Gastrocnemius medialis (tissue), 4 donors: Measurements from ENCODE around the gene SYT17. TPM values are rescaled to one million over a fixed set of nuclear protein-coding genes. Genes with fewer than 3 reads are reported as not detected.

Experiments
- ATAC-seq, 2 donors: fragments of 150-250 bp; one replicate each; pipeline ENCODE4 v1.9.1; 2016
- DNase-seq, 2 donors: peaks; one replicate each; pipeline ENCODE4 v3.0.0-alpha.2; 2019
- H3K27ac ChIP-seq, 4 donors: fragments of 200-600 bp; sonication (generic); 1 replicate in 1 of 4; 2 replicates in 3 of 4; pipeline ENCODE4 v1.5.1; 2016 to 2018; ENCODE audit warnings: mild to moderate bottlenecking in 2 of 4, moderate library complexity in 1 of 4
- H3K27me3 ChIP-seq, 3 donors: fragments of 200-600 bp; sonication (generic) in 2 of 3; 1 replicate in 1 of 3; 2 replicates in 2 of 3; pipeline versions ENCODE4 v1.5.1 to v1.6.0; 2016 to 2019; ENCODE audit warnings: mild to moderate bottlenecking in 1 of 3, moderate library complexity in 1 of 3
- H3K36me3 ChIP-seq, 2 donors: fragments of 200-600 bp; sonication (generic) in 1 of 2; one replicate each; pipeline ENCODE4 v1.5.1; 2017 to 2018
- H3K4me1 ChIP-seq, 2 donors: fragments of 200-600 bp; sonication (generic) in 1 of 2; one replicate each; pipeline ENCODE4 v1.5.1; 2016 to 2017; ENCODE audit warnings: mild to moderate bottlenecking in 2 of 2
- H3K4me3 ChIP-seq, 4 donors: fragments of 200-600 bp; sonication (generic) in 3 of 4; 1 replicate in 1 of 4; 2 replicates in 3 of 4; pipeline ENCODE4 v1.5.1; 2016 to 2019; ENCODE audit warnings: mild to moderate bottlenecking in 2 of 4
- H3K9me3 ChIP-seq, 3 donors: fragments of 200-600 bp; sonication (generic) in 2 of 3; 1 replicate in 1 of 3; 2 replicates in 2 of 3; pipeline ENCODE4 v1.5.1; 2016 to 2019
- POLR2A ChIP-seq, 2 donors: fragments of 450-650 bp; IDR thresholded peaks; one replicate each; pipeline ENCODE4 v1.6.1; 2017; ENCODE audit warnings: antibody characterized with exemption in 2 of 2, mild to moderate bottlenecking in 2 of 2, moderate library complexity in 2 of 2
- in situ Hi-C, 4 donors: fragments of 200-750 bp; cut with MboI; loops; one replicate each; pipeline versions ENCODE4 v1.15.0 to v1.8.0; 2017; ENCODE audit warnings: low sequenced_read_pairs in 4 of 4
- intact Hi-C: fragments of 100-400 bp; cut with DNase I; formaldehyde crosslinking; loops from one replicate; pipeline ENCODE4 v1.15.1; 2023; ENCODE audit warnings: low total_unique reads
- total RNA-seq, 4 donors: library from RNA; depleted of rRNA; stranded (reverse); fragments of >200 nt; gene quantifications; one replicate each; pipeline versions ENCODE4 v1.1.0 to v1.2.3, GENCODE V29; 2016
- TF ChIP-seq, protein P1 (sequence below), 5 experiments: fragments of 450-650 bp in 3 of 5; fragments of 200-600 bp in 2 of 5; sonication (generic) in 2 of 5; IDR thresholded peaks in 4 of 5; conservative IDR thresholded peaks in 1 of 5; 1 replicate in 4 of 5; 2 replicates in 1 of 5; pipeline ENCODE4 v1.5.1; 2016 to 2019; ENCODE audit warnings: antibody characterized with exemption in 5 of 5, mild to moderate bottlenecking in 3 of 5, moderate library complexity in 3 of 5

SYT17 gene
- total RNA-seq, 4 donors from 2014 or later = 0.10 to 0.87 (median 0.18) TPM

DNA sequence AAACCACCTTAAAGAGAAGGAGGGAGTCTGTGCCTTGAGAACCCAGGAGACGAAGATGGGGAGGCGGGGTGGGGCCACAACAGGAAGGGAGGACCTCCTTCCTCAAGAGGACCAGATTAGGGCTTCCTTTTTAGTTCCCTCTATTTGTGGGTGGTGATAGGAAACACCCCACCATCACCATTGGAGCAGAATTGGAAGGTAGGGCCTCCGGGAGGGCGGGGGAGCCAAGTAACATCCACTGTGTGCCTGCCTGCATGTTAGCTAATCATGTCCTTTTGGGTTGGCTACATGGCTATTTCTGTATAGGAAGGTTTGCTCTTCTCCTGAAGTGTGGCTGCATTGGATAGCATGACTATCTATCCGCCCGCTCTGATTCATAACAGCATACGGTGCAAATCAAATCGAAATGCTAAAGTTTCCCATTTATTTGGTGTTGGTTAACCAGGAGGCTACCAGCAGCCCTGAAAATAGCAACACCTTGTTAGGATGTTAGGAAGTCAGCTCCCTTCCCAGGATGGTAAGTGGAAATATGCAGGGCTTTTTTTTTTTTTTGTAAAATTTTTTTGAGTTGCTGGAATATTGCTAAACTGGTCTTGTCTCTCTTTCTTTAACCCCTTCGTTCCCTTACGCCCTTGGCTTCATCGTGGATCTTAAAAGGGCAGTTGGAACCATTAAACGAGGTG lies 4.2 kb downstream of the SYT17 start:
- in situ Hi-C loops = loop anchor here in 3 of 4 donors (10.0 kb wide), 2 partner anchors 87 to 203 kb away; no protein-coding TSS in a partner anchor
- TF ChIP-seq, protein P1, sequence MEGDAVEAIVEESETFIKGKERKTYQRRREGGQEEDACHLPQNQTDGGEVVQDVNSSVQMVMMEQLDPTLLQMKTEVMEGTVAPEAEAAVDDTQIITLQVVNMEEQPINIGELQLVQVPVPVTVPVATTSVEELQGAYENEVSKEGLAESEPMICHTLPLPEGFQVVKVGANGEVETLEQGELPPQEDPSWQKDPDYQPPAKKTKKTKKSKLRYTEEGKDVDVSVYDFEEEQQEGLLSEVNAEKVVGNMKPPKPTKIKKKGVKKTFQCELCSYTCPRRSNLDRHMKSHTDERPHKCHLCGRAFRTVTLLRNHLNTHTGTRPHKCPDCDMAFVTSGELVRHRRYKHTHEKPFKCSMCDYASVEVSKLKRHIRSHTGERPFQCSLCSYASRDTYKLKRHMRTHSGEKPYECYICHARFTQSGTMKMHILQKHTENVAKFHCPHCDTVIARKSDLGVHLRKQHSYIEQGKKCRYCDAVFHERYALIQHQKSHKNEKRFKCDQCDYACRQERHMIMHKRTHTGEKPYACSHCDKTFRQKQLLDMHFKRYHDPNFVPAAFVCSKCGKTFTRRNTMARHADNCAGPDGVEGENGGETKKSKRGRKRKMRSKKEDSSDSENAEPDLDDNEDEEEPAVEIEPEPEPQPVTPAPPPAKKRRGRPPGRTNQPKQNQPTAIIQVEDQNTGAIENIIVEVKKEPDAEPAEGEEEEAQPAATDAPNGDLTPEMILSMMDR (IDR thresholded peaks at IDR 0.05 in 4 of 5, conservative IDR thresholded peaks at IDR 0.05 in 1 of 5) = no peak
- TF ChIP-seq POLR2A (IDR thresholded peaks at IDR 0.05) = no peak
- ATAC-seq (no peak), DNase-seq (no peak)
- peaks cover 7 to 20% (median 12%) of the 10 kb centered on the region in 3 donors for H3K27me3 ChIP-seq
- H3K36me3 ChIP-seq = no peaks in the 10 kb centered on the region
- no peak overlapping the region for H3K4me3 ChIP-seq
- no peaks in the 10 kb centered on the region for H3K9me3 ChIP-seq
- intact Hi-C loops = no loop called here
- no peak overlapping the region for H3K27ac ChIP-seq
- peaks cover 0 to 13% of the 10 kb centered on the region in 2 donors for H3K4me1 ChIP-seq

DNA sequence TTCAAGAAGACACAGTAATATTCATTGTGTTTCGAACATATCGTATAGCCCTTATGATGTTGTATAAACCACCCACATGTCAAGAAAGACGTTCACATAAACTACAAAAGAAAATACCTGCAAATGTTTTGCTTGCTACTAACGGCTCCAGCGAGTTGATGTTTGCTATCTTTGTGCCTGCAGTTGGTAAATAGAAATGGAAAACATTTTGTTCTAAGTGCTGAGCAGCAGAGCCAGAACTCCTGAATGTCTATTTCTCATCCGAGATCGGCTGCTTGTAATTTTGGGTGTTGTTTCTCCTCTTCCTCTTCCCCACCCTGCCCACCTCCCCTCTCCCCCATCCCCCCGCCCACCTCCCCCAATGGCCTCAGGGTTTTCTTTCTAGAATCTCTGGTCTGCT lies 5.0 kb downstream of the SYT17 start:
- DNase-seq (no peak), ATAC-seq (no peak)
- Histone ChIP-seq H3K4me1 (peaks cover 0 to 9% of the 10 kb centered on the region in 2 donors), H3K27ac (no peak overlapping the region), H3K4me3 (no peak overlapping the region), H3K27me3 (peaks cover 7 to 16% (median 12%) of the 10 kb centered on the region in 3 donors), H3K36me3 (no peaks in the 10 kb centered on the region), H3K9me3 (no peaks in the 10 kb centered on the region)
- in situ Hi-C loops = loop anchor here in 3 of 4 donors (10.0 kb wide), 2 partner anchors 88 to 202 kb away; no protein-coding TSS in a partner anchor
- intact Hi-C loops = no loop called here
- TF ChIP-seq, protein P1 (IDR thresholded peaks at IDR 0.05 in 4 of 5, conservative IDR thresholded peaks at IDR 0.05 in 1 of 5) = no peak
- TF ChIP-seq POLR2A (IDR thresholded peaks at IDR 0.05) = no peak

DNA sequence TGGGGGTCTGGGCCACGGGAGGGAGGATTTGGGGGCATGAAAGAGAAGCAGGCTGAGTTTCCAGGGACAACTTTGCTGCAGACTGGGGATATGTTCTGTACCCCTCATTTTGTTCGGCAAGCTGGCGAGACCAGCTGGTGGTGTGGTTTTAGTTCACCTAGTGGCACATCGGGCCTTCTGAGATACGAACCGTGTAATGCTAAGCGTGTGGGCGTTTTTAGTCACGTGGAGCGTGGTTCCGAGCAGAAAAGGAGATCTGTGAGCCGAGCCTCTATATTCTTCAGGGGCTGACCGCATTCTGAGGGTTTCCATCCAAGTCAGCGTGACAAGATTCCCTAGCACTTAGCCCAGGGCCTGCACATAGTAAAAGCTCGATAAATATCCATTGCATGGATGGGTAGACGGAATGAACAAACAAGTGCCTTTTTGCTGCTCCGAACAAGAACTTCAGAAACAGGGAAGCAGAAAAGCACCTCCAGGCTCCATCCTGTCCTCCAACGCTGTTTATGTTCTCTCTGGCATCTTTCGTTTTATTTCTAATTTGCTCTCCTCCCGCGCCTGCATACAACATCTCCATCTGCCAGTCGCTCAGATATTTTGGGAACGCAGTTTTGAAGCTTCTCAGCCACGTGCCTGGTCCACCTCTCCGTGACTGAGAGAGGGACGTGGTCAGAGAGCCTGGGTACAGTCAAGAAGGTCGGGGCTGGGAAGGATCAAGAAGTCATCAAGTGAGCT lies 5.8 kb downstream of the SYT17 start:
- H3K36me3 ChIP-seq = no peaks in the 10 kb centered on the region
- peaks cover 3 to 9% (median 7%) of the 10 kb centered on the region in 3 donors for H3K27me3 ChIP-seq
- ATAC-seq = no peak
- peaks cover 0 to 2% of the 10 kb centered on the region in 2 donors for H3K4me1 ChIP-seq
- intact Hi-C loops (no loop called here), in situ Hi-C loops (loop anchor here in 3 of 4 donors (10.0 kb wide), 2 partner anchors 89 to 201 kb away; no protein-coding TSS in a partner anchor)
- H3K27ac ChIP-seq = no peak overlapping the region
- no peak for DNase-seq
- H3K9me3 ChIP-seq = no peaks in the 10 kb centered on the region
- TF ChIP-seq POLR2A (IDR thresholded peaks at IDR 0.05) = no peak
- H3K4me3 ChIP-seq = no peak overlapping the region

DNA sequence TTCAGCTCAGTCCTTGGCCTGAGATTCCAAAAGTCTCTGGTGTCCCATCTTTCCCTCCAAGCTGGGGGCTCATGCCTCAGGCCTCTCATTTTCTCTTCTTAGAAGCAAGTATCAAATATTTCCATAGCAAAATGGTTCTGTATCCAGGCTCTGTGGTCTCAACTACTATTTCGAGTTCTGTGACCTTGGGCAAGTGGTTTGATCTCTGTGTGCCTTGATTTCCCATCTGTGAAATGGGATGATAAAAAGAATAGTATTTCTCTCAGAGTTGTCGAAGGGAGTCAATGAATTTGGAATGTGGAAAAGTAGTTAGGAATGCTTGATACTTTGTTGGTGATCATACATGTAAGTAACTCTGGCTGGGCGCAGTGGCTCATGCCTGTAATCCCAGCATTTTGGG lies 6.4 kb downstream of the SYT17 start:
- H3K4me1 ChIP-seq = no peaks in the 10 kb centered on the region
- DNase-seq (no peak), ATAC-seq (no peak)
- intact Hi-C loops = no loop called here
- TF ChIP-seq POLR2A (IDR thresholded peaks at IDR 0.05) = no peak
- TF ChIP-seq, protein P1 (IDR thresholded peaks at IDR 0.05 in 4 of 5, conservative IDR thresholded peaks at IDR 0.05 in 1 of 5) = no peak
- no peak overlapping the region for H3K27ac ChIP-seq
- H3K9me3 ChIP-seq = no peaks in the 10 kb centered on the region
- H3K4me3 ChIP-seq = no peak overlapping the region
- in situ Hi-C loops = loop anchor here in 3 of 4 donors (10.0 kb wide), 2 partner anchors 90 to 200 kb away; no protein-coding TSS in a partner anchor
- no peaks in the 10 kb centered on the region for H3K36me3 ChIP-seq
- H3K27me3 ChIP-seq = peaks cover 0 to 3% (median 2%) of the 10 kb centered on the region in 3 donors
